HUES64 (cell line): ENCODE measurements around the gene SLC13A5.
"Not testable (repeated sequence)": the region's sequence is repeated elsewhere in the genome, so short reads cannot be mapped to it uniquely, and the experiment has no call there.

ENCODE experiments used
- H3K27ac ChIP-seq: 2 replicates; pipeline ENCODE4 v1.7.0; 2013; ENCODE audit warnings: low read depth, low read length, inconsistent platforms
- H3K27me3 ChIP-seq: 2 replicates; pipeline ENCODE4 v1.6.1; 2013; ENCODE audit warnings: mild to moderate bottlenecking, low read length; ENCODE audit not compliant: insufficient read depth
- H3K36me3 ChIP-seq: 2 replicates; pipeline ENCODE4 v1.6.1; 2013; ENCODE audit warnings: mild to moderate bottlenecking, low read length; ENCODE audit not compliant: insufficient read depth
- H3K4me1 ChIP-seq: 2 replicates; pipeline ENCODE4 v1.6.1; 2013; ENCODE audit warnings: mild to moderate bottlenecking, low read length, moderate library complexity; ENCODE audit not compliant: insufficient read depth
- H3K4me3 ChIP-seq: 2 replicates; pipeline ENCODE4 v1.5.1; 2013; ENCODE audit warnings: mild to moderate bottlenecking, low read length, moderate library complexity
- H3K9ac ChIP-seq: 2 replicates; pipeline ENCODE4 v1.6.1; 2013; ENCODE audit warnings: mild to moderate bottlenecking, low read depth, low read length
- H3K9me3 ChIP-seq: 2 replicates; pipeline ENCODE4 v1.6.1; 2013; ENCODE audit warnings: low read depth, low read length; ENCODE audit not compliant: insufficient read depth
- WGBS: fragments of 150-250, 120-280 bp; methylation state at CpG from one replicate; pipeline ENCODE4 v1.1.7; 2013; ENCODE audit warnings: missing lambda C conversion rate; 5-methylcytosine and 5-hydroxymethylcytosine counted together

Gene SLC13A5

GRCh38 chr17:6699997-6700947, 12.9 kb downstream of the SLC13A5 start:
- 81% methylated on average over 16 of the region's 16 CpGs for WGBS
- no peak overlapping the region for H3K4me3 ChIP-seq
- H3K27ac ChIP-seq = no peak overlapping the region
- no peaks in the 10 kb centered on the region for H3K27me3 ChIP-seq
- H3K36me3 ChIP-seq = no peaks in the 10 kb centered on the region
- H3K4me1 ChIP-seq = 0 out of 2 replicates have a peak, but pooled peaks cover 9% of the 10 kb centered on the region
- H3K9me3 ChIP-seq = no peaks in the 10 kb centered on the region
- no peak overlapping the region for H3K9ac ChIP-seq

GRCh38 chr17:6698004-6698403, 15.2 kb downstream of the SLC13A5 start:
- Histone ChIP-seq H3K27me3 (no peaks in the 10 kb centered on the region), H3K36me3 (no peaks in the 10 kb centered on the region), H3K9ac (no peak overlapping the region), H3K4me1 (0 out of 2 replicates have a peak, but pooled peaks cover 9% of the 10 kb centered on the region), H3K4me3 (no peak overlapping the region), H3K27ac (no peak overlapping the region), H3K9me3 (no peaks in the 10 kb centered on the region)
- 92% methylated on average over 11 of the region's 11 CpGs for WGBS

- H3K9ac ChIP-seq = no peak overlapping the region
- H3K27me3 ChIP-seq = no peaks in the 10 kb centered on the region
- H3K4me3 ChIP-seq = no peak overlapping the region
- H3K4me1 ChIP-seq = 0 out of 2 replicates have a peak, but pooled peaks cover 9% of the 10 kb centered on the region
- H3K36me3 ChIP-seq = no peaks in the 10 kb centered on the region
- 85% methylated on average over 5 of the region's 5 CpGs for WGBS
- no peak overlapping the region for H3K27ac ChIP-seq
- H3K9me3 ChIP-seq = no peaks in the 10 kb centered on the region
Measured at GRCh38 chr17:6696906-6697305, 16.3 kb downstream of the SLC13A5 start.

- Histone ChIP-seq H3K27me3 (no peaks in the 10 kb centered on the region), H3K9me3 (no peaks in the 10 kb centered on the region), H3K9ac (no peak overlapping the region), H3K36me3 (no peaks in the 10 kb centered on the region), H3K4me1 (0 out of 2 replicates have a peak, but pooled peaks cover 2% of the 10 kb centered on the region), H3K4me3 (no peak overlapping the region), H3K27ac (no peak overlapping the region)
- WGBS = 93% methylated on average over 13 of the region's 13 CpGs
Measured at GRCh38 chr17:6695565-6695964, 17.6 kb downstream of the SLC13A5 start.

- Histone ChIP-seq H3K27ac (no peak overlapping the region), H3K9ac (no peak overlapping the region), H3K4me1 (no peaks in the 10 kb centered on the region), H3K36me3 (no peaks in the 10 kb centered on the region), H3K4me3 (no peak overlapping the region), H3K9me3 (no peaks in the 10 kb centered on the region), H3K27me3 (no peaks in the 10 kb centered on the region)
- WGBS = 90% methylated on average over 2 of the region's 2 CpGs
Measured at GRCh38 chr17:6695051-6695450, 18.1 kb downstream of the SLC13A5 start.

- not testable (repeated sequence) for H3K36me3 ChIP-seq, H3K27me3 ChIP-seq, H3K4me1 ChIP-seq, H3K9me3 ChIP-seq, H3K27ac ChIP-seq, H3K4me3 ChIP-seq, H3K9ac ChIP-seq
- 89% methylated on average over 6 of the region's 6 CpGs for WGBS
Measured at GRCh38 chr17:6691958-6692357, 21.2 kb downstream of the SLC13A5 start.

- no peaks in the 10 kb centered on the region for H3K36me3 ChIP-seq
Measured at GRCh38 chr17:6691546-6691945, 21.6 kb downstream of the SLC13A5 start.

GRCh38 chr17:6690641-6691040, 22.5 kb downstream of the SLC13A5 start:
- WGBS = 90% methylated on average over 11 of the region's 11 CpGs
- no peaks in the 10 kb centered on the region for H3K4me1 ChIP-seq

More at GRCh38 chr17:6691546-6691945, 21.6 kb downstream of the SLC13A5 start:
- 87% methylated on average over 3 of the region's 3 CpGs for WGBS
- H3K27ac ChIP-seq = no peak overlapping the region
- no peaks in the 10 kb centered on the region for H3K27me3 ChIP-seq
- H3K4me3 ChIP-seq = no peak overlapping the region
- no peak overlapping the region for H3K9ac ChIP-seq
- no peaks in the 10 kb centered on the region for H3K4me1 ChIP-seq
- H3K9me3 ChIP-seq = no peaks in the 10 kb centered on the region

GRCh38 chr17:6688944-6689343, 24.2 kb downstream of the SLC13A5 start:
- no peaks in the 10 kb centered on the region for H3K27me3 ChIP-seq
- no peak overlapping the region for H3K9ac ChIP-seq
- H3K4me3 ChIP-seq = no peak overlapping the region
- no peaks in the 10 kb centered on the region for H3K9me3 ChIP-seq
- H3K36me3 ChIP-seq = no peaks in the 10 kb centered on the region
- no peaks in the 10 kb centered on the region for H3K4me1 ChIP-seq
- 91% methylated on average over 9 of the region's 9 CpGs for WGBS
- H3K27ac ChIP-seq = no peak overlapping the region

More at GRCh38 chr17:6690641-6691040, 22.5 kb downstream of the SLC13A5 start:
- H3K27ac ChIP-seq = no peak overlapping the region
- no peak overlapping the region for H3K9ac ChIP-seq
- no peaks in the 10 kb centered on the region for H3K36me3 ChIP-seq
- no peaks in the 10 kb centered on the region for H3K9me3 ChIP-seq
- H3K4me3 ChIP-seq = no peak overlapping the region
- no peaks in the 10 kb centered on the region for H3K27me3 ChIP-seq

GRCh38 chr17:6686026-6686425, 27.1 kb downstream of the SLC13A5 start:
- Histone ChIP-seq H3K4me1 (no peaks in the 10 kb centered on the region), H3K9ac (no peak overlapping the region), H3K4me3 (no peak overlapping the region), H3K9me3 (no peaks in the 10 kb centered on the region), H3K27ac (no peak overlapping the region), H3K36me3 (no peaks in the 10 kb centered on the region), H3K27me3 (no peaks in the 10 kb centered on the region)
- WGBS = 92% methylated on average over 4 of the region's 4 CpGs

- no peaks in the 10 kb centered on the region for H3K4me1 ChIP-seq
- H3K27ac ChIP-seq = no peak overlapping the region
- no peaks in the 10 kb centered on the region for H3K36me3 ChIP-seq
- no peaks in the 10 kb centered on the region for H3K27me3 ChIP-seq
- H3K9ac ChIP-seq = no peak overlapping the region
- H3K4me3 ChIP-seq = no peak overlapping the region
- H3K9me3 ChIP-seq = no peaks in the 10 kb centered on the region
- 93% methylated on average over 14 of the region's 14 CpGs for WGBS
Measured at GRCh38 chr17:6684881-6685767, 28.0 kb downstream of the SLC13A5 start.
